Measurements from ENCODE around the gene WHRN.

WHRN gene

GRCh38 chr9:114365194-114365593 is 140.1 kb downstream of the WHRN start:
- no peak for DNase-seq (ENCODE audit: low read depth in 2 of 2)

- DNase-seq (ENCODE audit: low read depth in 2 of 2): no peak
Observed at GRCh38 chr9:114364134-114365041, 140.9 kb downstream of the WHRN start.

GRCh38 chr9:114363424-114363823 is 141.8 kb downstream of the WHRN start:
- DNase-seq (ENCODE audit: low read depth in 2 of 2): no peak

- no peak for DNase-seq (ENCODE audit: low read depth in 2 of 2)
Observed at GRCh38 chr9:114362394-114362793, 142.9 kb downstream of the WHRN start.

- DNase-seq (ENCODE audit: low read depth in 2 of 2): no peak
Observed at GRCh38 chr9:114361542-114361941, 143.7 kb downstream of the WHRN start.

GRCh38 chr9:114359801-114360200 is 145.5 kb downstream of the WHRN start:
- no peak for DNase-seq (ENCODE audit: low read depth in 2 of 2)

GRCh38 chr9:114357911-114358328 is 147.4 kb downstream of the WHRN start:
- no peak for DNase-seq (ENCODE audit: low read depth in 2 of 2)

GRCh38 chr9:114357360-114357759 is 147.9 kb downstream of the WHRN start:
- DNase-seq (ENCODE audit: low read depth in 2 of 2): no peak

GRCh38 chr9:114356792-114357191 is 148.5 kb downstream of the WHRN start:
- DNase-seq (ENCODE audit: low read depth in 2 of 2): no peak

- DNase-seq (ENCODE audit: low read depth in 2 of 2): no peak
Observed at GRCh38 chr9:114355821-114356220, 149.5 kb downstream of the WHRN start.

All from stimulated activated CD4-positive, alpha-beta T cell treated with anti-CD3 and anti-CD28 coated beads, Interleukin-1b, Interleukin-23, amount 100 ng/mL, for 1 hour (primary cell).